ENCODE data around the gene LY9.

GRCh38 chr1:160807738-160808137, 11.8 kb downstream of the LY9 start:
- TF ChIP-seq CTCF (IDR thresholded peaks at IDR 0.05; ENCODE audit: low read depth, low read length) (no peak), POLR2A (IDR thresholded peaks at IDR 0.05; ENCODE audit: extremely low read depth, insufficient read length) (no peak), MAX (IDR thresholded peaks at IDR 0.05; ENCODE audit: low read depth, low read length) (no peak)

Measured in NB4 (cell line).